GM23248 (cell line): ENCODE data around the gene LTBR. TPM values are rescaled to one million over a fixed set of nuclear protein-coding genes. Genes with fewer than 3 reads are reported as not detected.

ENCODE experiments used
- DNase-seq: peaks from one replicate; pipeline ENCODE4 v3.0.0-alpha.2; 2015
- H2AFZ ChIP-seq: fragments of 200-600 bp; sonication (generic); 2 replicates; pipeline ENCODE4 v1.6.1; 2016; ENCODE audit warnings: antibody characterized with exemption
- H3F3A ChIP-seq: fragments of 200-600 bp; sonication (generic); 2 replicates; pipeline ENCODE4 v1.6.1; 2016; ENCODE audit warnings: mild to moderate bottlenecking, antibody characterized with exemption, mixed run types; ENCODE audit not compliant: insufficient read depth
- H3K27ac ChIP-seq: fragments of 200-600 bp; sonication (generic); 2 replicates; pipeline ENCODE4 v1.5.1; 2016; ENCODE audit warnings: mild to moderate bottlenecking
- H3K27me3 ChIP-seq: fragments of 200-600 bp; sonication (generic); replicated peaks from 2 replicates; pipeline ENCODE4 v1.6.1; 2016; ENCODE audit warnings: mild to moderate bottlenecking; ENCODE audit not compliant: insufficient read depth
- H3K36me3 ChIP-seq: fragments of 200-600 bp; sonication (generic); 2 replicates; pipeline ENCODE4 v1.6.1; 2016; ENCODE audit warnings: low read depth, mild to moderate bottlenecking
- H3K4me1 ChIP-seq: fragments of 200-600 bp; sonication (generic); 2 replicates; pipeline ENCODE4 v1.6.1; 2016; ENCODE audit warnings: mild to moderate bottlenecking; ENCODE audit not compliant: insufficient read depth
- H3K4me2 ChIP-seq: fragments of 200-600 bp; sonication (generic); one replicate; pipeline ENCODE4 v1.6.1; 2016; ENCODE audit warnings: mild to moderate bottlenecking; ENCODE audit not compliant: unreplicated experiment
- H3K4me3 ChIP-seq: fragments of 200-600 bp; sonication (generic); 2 replicates; pipeline ENCODE4 v1.5.1; 2016; ENCODE audit warnings: mild to moderate bottlenecking
- H3K79me2 ChIP-seq: fragments of 200-600 bp; sonication (generic); 2 replicates; pipeline ENCODE4 v1.6.1; 2016; ENCODE audit warnings: mild to moderate bottlenecking; ENCODE audit not compliant: insufficient read depth
- H3K9ac ChIP-seq: fragments of 200-600 bp; sonication (generic); 2 replicates; pipeline ENCODE4 v1.6.1; 2016; ENCODE audit warnings: mild to moderate bottlenecking
- H3K9me2 ChIP-seq: fragments of 200-600 bp; sonication (generic); 2 replicates; pipeline ENCODE4 v1.6.1; 2016; ENCODE audit warnings: mixed run types, mild to moderate bottlenecking, moderate library complexity; ENCODE audit not compliant: insufficient read depth
- H3K9me3 ChIP-seq: fragments of 200-600 bp; sonication (generic); one replicate; pipeline ENCODE4 v1.6.1; 2017; ENCODE audit warnings: low read depth
- H4K20me1 ChIP-seq: fragments of 200-600 bp; sonication (generic); 2 replicates; pipeline ENCODE4 v1.6.0; 2016; ENCODE audit not compliant: insufficient read depth
- EZH2 ChIP-seq: fragments of 200-600 bp; sonication (generic); IDR thresholded peaks from 2 replicates; pipeline ENCODE4 v1.6.1; 2018; ENCODE audit warnings: antibody characterized with exemption, mild to moderate bottlenecking; ENCODE audit not compliant: insufficient read depth, poor library complexity, severe bottlenecking
- EZH2phosphoT487 ChIP-seq: fragments of 200-600 bp; sonication (generic); IDR thresholded peaks from 2 replicates; pipeline ENCODE4 v1.6.1; 2018; ENCODE audit warnings: antibody characterized with exemption, moderate library complexity, mild to moderate bottlenecking, low read depth; ENCODE audit not compliant: insufficient read depth
- WGBS, 2 experiments: methylation state at CpG; one replicate each; pipeline ENCODE4 v1.1.6; 2015 to 2017; ENCODE audit warnings: low lambda C conversion rate in 2 of 2, low coverage in 1 of 2; ENCODE audit errors: missing lambda C conversion rate in 2 of 2; 5-methylcytosine and 5-hydroxymethylcytosine counted together
- in situ Hi-C: fragments of 300-500 bp; cut with MboI; formaldehyde crosslinking; loops from 2 replicates; pipeline ENCODE4 v1.15.0; 2020
- polyA plus RNA-seq: library from polyadenylated mRNA; unstranded; fragments of >200 nt; fragmentation: Nextera tagmentation; extraction: Ambion mirVana; gene quantifications from 2 replicates; pipeline ENCODE4 v1.2.1, GENCODE V29; 2016
- total RNA-seq: library from RNA; depleted of rRNA; stranded (reverse); fragments of >200 nt; shearing (Covaris generic); gene quantifications from 2 replicates; pipeline ENCODE4 v1.2.3, GENCODE V29; 2014

LTBR gene
- total and polyA plus RNA-seq, 2 experiments from 2014 or later: 113 to 147 TPM

DNA sequence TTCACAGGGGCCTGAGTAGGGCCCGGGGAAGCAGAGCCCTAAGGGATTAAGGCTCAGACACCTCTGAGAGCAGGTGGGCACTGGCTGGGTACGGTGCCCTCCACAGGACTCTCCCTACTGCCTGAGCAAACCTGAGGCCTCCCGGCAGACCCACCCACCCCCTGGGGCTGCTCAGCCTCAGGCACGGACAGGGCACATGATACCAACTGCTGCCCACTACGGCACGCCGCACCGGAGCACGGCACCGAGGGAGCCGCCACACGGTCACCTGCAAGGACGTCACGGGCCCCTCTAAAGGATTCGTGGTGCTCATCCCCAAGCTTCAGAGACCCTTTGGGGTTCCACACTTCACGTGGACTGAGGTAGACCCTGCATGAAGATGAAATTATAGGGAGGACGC is 7.1 kb downstream of the LTBR start:
- H3K27ac ChIP-seq: no peak overlapping the region
- H3K27me3 ChIP-seq: no peaks in the 10 kb centered on the region
- H3K9ac ChIP-seq: no peak overlapping the region
- in situ Hi-C loops: no loop called here
- peaks cover 30% of the 10 kb centered on the region for H3F3A ChIP-seq
- no peaks in the 10 kb centered on the region for H3K9me3 ChIP-seq
- H3K4me1 ChIP-seq: 0 out of 2 replicates have a peak, but pooled peaks cover 4% of the 10 kb centered on the region
- TF ChIP-seq EZH2phosphoT487 (no peak), EZH2 (no peak)
- no peak for DNase-seq
- H3K4me2 ChIP-seq: no peak overlapping the region
- H3K79me2 ChIP-seq: peaks cover 20% of the 10 kb centered on the region
- 97 to 98% methylated on average over 14 to 16 of the region's 17 CpGs for WGBS, 2 experiments
- H4K20me1 ChIP-seq: no peaks in the 10 kb centered on the region
- no peaks in the 10 kb centered on the region for H3K9me2 ChIP-seq
- no peak overlapping the region for H2AFZ ChIP-seq
- no peak overlapping the region for H3K4me3 ChIP-seq
- H3K36me3 ChIP-seq: peaks cover 39% of the 10 kb centered on the region; the same call in 1 of the 2 replicates

DNA sequence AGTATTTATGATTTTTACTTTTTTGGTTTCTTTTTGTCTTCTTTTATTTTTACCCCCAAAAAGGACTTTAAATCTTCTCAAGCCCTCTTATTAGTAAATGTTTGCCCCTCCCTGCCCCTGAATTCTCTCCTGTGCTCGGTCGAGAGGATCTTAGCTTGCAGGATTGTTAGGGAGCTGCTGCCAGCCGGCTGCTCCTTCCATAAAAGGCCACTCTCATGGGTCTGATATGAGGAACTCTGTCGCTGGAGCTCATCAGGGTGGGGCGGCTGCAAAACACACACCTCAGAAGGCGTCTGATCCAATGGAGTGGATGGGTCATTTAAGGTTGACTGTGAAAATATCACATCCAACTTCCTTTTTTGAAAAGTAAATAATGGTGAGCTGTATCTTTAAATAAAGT is 8.5 kb downstream of the LTBR start:
- WGBS, 2 experiments: 44 to 50% methylated on average over 6 of the region's 6 CpGs
- no peak overlapping the region for H3K27ac ChIP-seq
- H3K79me2 ChIP-seq: peaks cover 5% of the 10 kb centered on the region
- TF ChIP-seq EZH2phosphoT487: no peak
- H4K20me1 ChIP-seq: no peaks in the 10 kb centered on the region
- H3K9ac ChIP-seq: no peak overlapping the region
- no peaks in the 10 kb centered on the region for H3K9me2 ChIP-seq
- H2AFZ ChIP-seq: no peak overlapping the region
- no peaks in the 10 kb centered on the region for H3K27me3 ChIP-seq
- no peak overlapping the region for H3K4me2 ChIP-seq
- no peak overlapping the region for H3K4me3 ChIP-seq
- in situ Hi-C loops: no loop called here
- H3K4me1 ChIP-seq: no peaks in the 10 kb centered on the region
- no peak for DNase-seq
- H3F3A ChIP-seq: peaks cover 23% of the 10 kb centered on the region
- peaks cover 24% of the 10 kb centered on the region; the same call in 1 of the 2 replicates for H3K36me3 ChIP-seq
- no peaks in the 10 kb centered on the region for H3K9me3 ChIP-seq

DNA sequence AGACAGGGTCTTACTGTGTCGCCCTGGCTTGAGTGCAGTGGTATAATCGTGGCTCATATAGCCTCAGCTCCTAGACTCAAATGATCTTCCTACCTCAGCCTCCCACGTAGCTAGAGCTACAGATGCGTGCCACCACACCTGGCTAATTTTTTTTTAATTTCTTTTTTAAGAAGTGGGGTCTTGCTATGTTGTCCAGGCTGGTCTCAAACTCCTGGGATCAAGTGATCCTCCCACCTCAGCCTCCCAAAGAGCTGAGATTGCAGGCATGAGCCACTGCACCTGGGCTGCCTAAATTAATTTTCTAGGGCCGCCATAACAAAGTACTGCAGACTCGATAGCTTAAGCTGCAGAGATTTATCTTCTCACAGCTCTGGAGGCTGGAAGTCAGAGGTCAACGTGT is 9.1 kb downstream of the LTBR start:
- no peaks in the 10 kb centered on the region for H3K9me2 ChIP-seq
- TF ChIP-seq EZH2 (no peak), EZH2phosphoT487 (no peak)
- H4K20me1 ChIP-seq: no peaks in the 10 kb centered on the region
- H3K4me2 ChIP-seq: no peak overlapping the region
- peaks cover 19% of the 10 kb centered on the region; the same call in 1 of the 2 replicates for H3K36me3 ChIP-seq
- H3K4me1 ChIP-seq: no peaks in the 10 kb centered on the region
- no peak overlapping the region for H3K9ac ChIP-seq
- WGBS, 2 experiments: 83 to 84% methylated on average over 7 of the region's 7 CpGs
- no peaks in the 10 kb centered on the region for H3K27me3 ChIP-seq
- H3K9me3 ChIP-seq: no peaks in the 10 kb centered on the region
- no peak overlapping the region for H3K27ac ChIP-seq
- peaks cover 23% of the 10 kb centered on the region for H3F3A ChIP-seq
- no peak overlapping the region for H2AFZ ChIP-seq
- DNase-seq: no peak
- H3K79me2 ChIP-seq: no peaks in the 10 kb centered on the region
- in situ Hi-C loops: no loop called here
- H3K4me3 ChIP-seq: no peak overlapping the region

DNA sequence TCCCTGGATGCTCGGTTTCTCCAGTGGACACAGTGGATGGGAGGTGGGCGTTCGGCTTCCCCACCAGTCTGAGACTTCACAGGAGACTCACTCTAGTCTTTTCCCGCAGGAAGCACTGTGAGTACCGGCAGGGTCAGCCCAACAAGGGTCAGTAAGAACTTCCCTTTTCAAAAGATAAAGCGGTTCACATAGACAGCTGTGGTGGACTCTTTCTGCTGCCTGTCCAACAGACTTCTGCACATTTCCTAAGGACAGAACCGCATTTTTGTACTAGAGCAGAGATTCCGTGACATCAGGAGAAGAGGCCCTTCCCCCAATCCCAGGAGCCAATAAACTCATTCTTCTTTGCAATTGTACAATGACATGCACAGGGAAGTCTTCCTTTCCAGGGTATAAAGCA is 10.4 kb downstream of the LTBR start:
- Histone ChIP-seq H3K27ac (no peak overlapping the region), H2AFZ (no peak overlapping the region), H3K4me2 (no peak overlapping the region), H3K4me1 (no peaks in the 10 kb centered on the region), H3K36me3 (peaks cover 8% of the 10 kb centered on the region; the same call in 1 of the 2 replicates), H3K9me2 (no peaks in the 10 kb centered on the region), H3F3A (peaks cover 23% of the 10 kb centered on the region), H3K27me3 (no peaks in the 10 kb centered on the region), H3K9me3 (no peaks in the 10 kb centered on the region), H3K4me3 (no peak overlapping the region), H4K20me1 (no peaks in the 10 kb centered on the region), H3K9ac (no peak overlapping the region), H3K79me2 (no peaks in the 10 kb centered on the region)
- no peak for TF ChIP-seq EZH2
- no peak for TF ChIP-seq EZH2phosphoT487
- in situ Hi-C loops: no loop called here
- WGBS, 2 experiments: 93 to 97% methylated on average over 8 of the region's 8 CpGs
- no peak for DNase-seq

DNA sequence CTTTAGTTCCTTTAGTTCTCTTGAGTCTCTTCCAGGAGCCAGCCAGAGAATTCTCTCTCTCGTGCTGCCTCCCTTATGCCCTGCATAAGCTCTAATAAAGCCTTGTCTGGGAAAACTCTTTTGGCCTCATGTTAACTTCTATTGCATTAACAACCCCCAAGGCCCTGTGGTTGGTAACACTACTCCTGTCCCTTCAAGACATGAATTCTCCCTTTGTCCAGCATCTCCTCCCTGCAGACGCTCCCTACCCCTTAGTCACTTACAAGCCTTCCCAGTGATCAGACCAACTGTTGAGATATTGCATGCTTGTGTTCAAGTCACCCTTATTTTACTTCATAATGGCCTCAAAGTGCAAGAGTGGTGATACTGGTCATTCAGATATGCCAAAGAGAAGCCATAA is 12.1 kb downstream of the LTBR start:
- no peaks in the 10 kb centered on the region for H3K79me2 ChIP-seq
- WGBS, 2 experiments: 65 to 76% methylated on average over 2 of the region's 2 CpGs
- no peak overlapping the region for H3K27ac ChIP-seq
- H3F3A ChIP-seq: peaks cover 23% of the 10 kb centered on the region
- H3K36me3 ChIP-seq: peaks cover 8% of the 10 kb centered on the region; the same call in 1 of the 2 replicates
- no peaks in the 10 kb centered on the region for H4K20me1 ChIP-seq
- DNase-seq: no peak
- H3K4me2 ChIP-seq: no peak overlapping the region
- H3K9ac ChIP-seq: no peak overlapping the region
- in situ Hi-C loops: no loop called here
- TF ChIP-seq EZH2 (no peak), EZH2phosphoT487 (no peak)
- no peaks in the 10 kb centered on the region for H3K9me2 ChIP-seq
- no peaks in the 10 kb centered on the region for H3K9me3 ChIP-seq
- no peak overlapping the region for H2AFZ ChIP-seq
- H3K4me3 ChIP-seq: no peak overlapping the region
- H3K27me3 ChIP-seq: no peaks in the 10 kb centered on the region
- H3K4me1 ChIP-seq: no peaks in the 10 kb centered on the region
